ENCODE results near the gene ICAM1.
"Not testable (repeated sequence)": the region's sequence is repeated elsewhere in the genome, so short reads cannot be mapped to it uniquely, and the experiment has no call there.

GRCh38 chr19:10241826-10242449 lies 29.0 kb upstream of the ICAM1 start:
- not testable (repeated sequence) for TF ChIP-seq CTCF, POLR2A (IDR thresholded peaks at IDR 0.05)

Measured in thyroid gland (tissue), 4 donors.